Pancreas (tissue), 10 donors: Measurements from ENCODE around the gene PRIMA1. TPM values are rescaled to one million over a fixed set of nuclear protein-coding genes. Genes with fewer than 3 reads are reported as not detected.
A peak's percentile ranks its signal among the peaks of the same experiment; 100 is the strongest.

Source experiments
- ATAC-seq, 4 donors: fragments of 200-7000 bp; cut with Tn5 transposase; one replicate each; pipeline versions ENCODE4 v1.8.0 to v1.9.1; 2020; ENCODE audit warnings: mild to moderate bottlenecking in 4 of 4, moderate library complexity in 4 of 4
- DNase-seq, 6 donors: peaks; one replicate each; pipeline ENCODE4 v3.0.0-alpha.2; 2020
- FAIRE-seq: peaks from 2 replicates; lab custom pipeline; 2012; peaks lifted over from hg19 to GRCh38; lab: Jason Lieb, UNC
- H3K27ac ChIP-seq, 4 donors: fragments of 200-600 bp; sonication (generic); 1 replicate in 3 of 4; 2 replicates in 1 of 4; pipeline versions ENCODE4 v1.5.0 to v1.8.0; 2020
- H3K27me3 ChIP-seq, 4 donors: fragments of 200-600 bp; one replicate each; pipeline ENCODE4 v1.8.0; 2021
- H3K36me3 ChIP-seq, 3 donors: fragments of 200-600 bp; sonication (generic) in 1 of 3; one replicate each; pipeline versions ENCODE4 v1.5.0 to v1.8.0; 2020 to 2021
- H3K4me1 ChIP-seq, 3 donors: fragments of 200-600 bp; one replicate each; pipeline ENCODE4 v1.8.0; 2021
- H3K4me3 ChIP-seq, 4 donors: fragments of 200-600 bp; sonication (generic) in 2 of 4; one replicate each; pipeline versions ENCODE4 v1.5.0 to v1.8.0; 2020 to 2021
- H3K9me3 ChIP-seq, 4 donors: fragments of 200-600 bp; one replicate each; pipeline ENCODE4 v1.8.0; 2021
- WGBS, 2 donors: extraction: QIAGEN DNeasy Blood & Tissue Kit; methylation state at CpG; one replicate each; pipeline ENCODE4 v1.1.7; 2013; 5-methylcytosine and 5-hydroxymethylcytosine counted together
- intact Hi-C, 3 donors: fragments of 100-400 bp; cut with DNase I; formaldehyde crosslinking; loops; one replicate each; pipeline versions ENCODE4 v1.11.1 to v1.14.2; 2022
- polyA plus RNA-seq, 2 donors: library from polyadenylated mRNA; stranded (reverse); fragments of 200-250 nt; gene quantifications; one replicate each; pipeline ENCODE4 v1.2.3, GENCODE V29; 2013
- total RNA-seq, 6 donors: library from RNA; stranded (reverse); fragmentation: NEBNext Ultra II Directional in 4 of 6; extraction: Animal tissue kit (Norgen Biotek cat#: 25700) in 4 of 6; gene quantifications; one replicate each; pipeline versions ENCODE4 v1.2.1 to v1.2.4, GENCODE V29; 2021 to 2023
- TF ChIP-seq, protein P1 (sequence below), 4 donors: fragments of 200-600 bp; sonication (generic) in 3 of 4; IDR thresholded peaks; one replicate each; pipeline versions ENCODE4 v1.5.0 to v1.8.0; 2021; ENCODE audit warnings: antibody characterized with exemption in 4 of 4
- donor health status: healthy with polysubstance abuse.
- donor health status: DM: no; HTN: no; CAD: no; lungs with moderate emphysema.
- donor health status: DM: no; HTN: no; CAD: no.
- donor health status: control.
- donor health status: control.
- donor health status: Bipolar disorder and iron deficiency.
- donor health status: DM: yes; HTN: yes; CAD: no.
- donor health status: DM: no; HTN: no; CAD: no.
- donor health status: DM: no; HTN: no; CAD: no.
- donor health status: DM: yes; HTN: yes; CAD: no.

The PRIMA1 gene
- total and polyA plus RNA-seq, 8 donors, result 0.27 to 0.61 (median 0.33) TPM

DNA sequence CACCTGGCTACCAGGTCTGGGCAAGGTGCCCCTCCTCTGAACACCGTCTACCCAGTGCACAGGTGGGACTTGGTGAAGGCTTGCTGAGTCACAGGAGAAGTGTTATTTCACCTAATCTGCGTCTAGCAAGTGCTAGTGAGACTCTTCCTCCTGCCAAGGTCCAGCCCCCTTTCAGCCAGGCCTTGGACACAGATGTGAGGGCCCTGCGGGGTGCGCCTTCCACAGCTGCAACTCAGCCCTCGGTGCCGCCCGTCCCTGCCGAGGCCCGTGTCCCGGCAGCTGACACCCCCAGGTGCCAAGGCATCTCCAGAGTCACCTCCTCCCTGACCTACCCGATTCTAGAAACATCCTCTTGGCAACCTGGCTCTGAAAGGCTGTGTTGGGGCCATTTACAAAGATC lies 55.1 kb downstream of the PRIMA1 start:
- no peak overlapping the region for H3K4me3 ChIP-seq
- intact Hi-C loops, result no loop called here
- H3K36me3 ChIP-seq, result no peaks in the 10 kb centered on the region
- no peaks in the 10 kb centered on the region for H3K27me3 ChIP-seq
- no peaks in the 10 kb centered on the region for H3K9me3 ChIP-seq
- no peak overlapping the region for H3K27ac ChIP-seq
- no peak for FAIRE-seq
- peak in 1 of 4 donors; percentile 54 for ATAC-seq
- H3K4me1 ChIP-seq, result no peaks in the 10 kb centered on the region
- WGBS, 2 donors, result 49 to 73% methylated on average over 11 of the region's 11 CpGs
- TF ChIP-seq, protein P1, sequence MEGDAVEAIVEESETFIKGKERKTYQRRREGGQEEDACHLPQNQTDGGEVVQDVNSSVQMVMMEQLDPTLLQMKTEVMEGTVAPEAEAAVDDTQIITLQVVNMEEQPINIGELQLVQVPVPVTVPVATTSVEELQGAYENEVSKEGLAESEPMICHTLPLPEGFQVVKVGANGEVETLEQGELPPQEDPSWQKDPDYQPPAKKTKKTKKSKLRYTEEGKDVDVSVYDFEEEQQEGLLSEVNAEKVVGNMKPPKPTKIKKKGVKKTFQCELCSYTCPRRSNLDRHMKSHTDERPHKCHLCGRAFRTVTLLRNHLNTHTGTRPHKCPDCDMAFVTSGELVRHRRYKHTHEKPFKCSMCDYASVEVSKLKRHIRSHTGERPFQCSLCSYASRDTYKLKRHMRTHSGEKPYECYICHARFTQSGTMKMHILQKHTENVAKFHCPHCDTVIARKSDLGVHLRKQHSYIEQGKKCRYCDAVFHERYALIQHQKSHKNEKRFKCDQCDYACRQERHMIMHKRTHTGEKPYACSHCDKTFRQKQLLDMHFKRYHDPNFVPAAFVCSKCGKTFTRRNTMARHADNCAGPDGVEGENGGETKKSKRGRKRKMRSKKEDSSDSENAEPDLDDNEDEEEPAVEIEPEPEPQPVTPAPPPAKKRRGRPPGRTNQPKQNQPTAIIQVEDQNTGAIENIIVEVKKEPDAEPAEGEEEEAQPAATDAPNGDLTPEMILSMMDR (IDR thresholded peaks at IDR 0.05), result no peak
- DNase-seq, result peak in 1 of 6 donors; percentile 28

- Histone ChIP-seq H3K4me3 (no peak overlapping the region), H3K27ac (no peak overlapping the region), H3K4me1 (no peaks in the 10 kb centered on the region), H3K36me3 (no peaks in the 10 kb centered on the region), H3K27me3 (no peaks in the 10 kb centered on the region), H3K9me3 (no peaks in the 10 kb centered on the region)
- WGBS, 2 donors, result 69 to 78% methylated on average over 10 of the region's 10 CpGs
- TF ChIP-seq, protein P1 (IDR thresholded peaks at IDR 0.05), result no peak
- peak in 1 of 6 donors; percentile 33 for DNase-seq
- FAIRE-seq, result no peak
- no peak for ATAC-seq
- intact Hi-C loops, result no loop called here
Measured at GRCh38 chr14:93732524-93732923, 55.8 kb downstream of the PRIMA1 start.

- 44 to 51% methylated on average over 7 of the region's 7 CpGs for WGBS, 2 donors
- Histone ChIP-seq H3K36me3 (no peaks in the 10 kb centered on the region), H3K4me3 (no peak overlapping the region), H3K4me1 (no peaks in the 10 kb centered on the region), H3K27me3 (no peaks in the 10 kb centered on the region), H3K27ac (no peak overlapping the region), H3K9me3 (no peaks in the 10 kb centered on the region)
- no peak for DNase-seq
- no peak for FAIRE-seq
- TF ChIP-seq, protein P1 (IDR thresholded peaks at IDR 0.05), result no peak
- ATAC-seq, result no peak
- intact Hi-C loops, result no loop called here
Measured at GRCh38 chr14:93731753-93732152, 56.5 kb downstream of the PRIMA1 start.

- H3K27ac ChIP-seq, result no peak overlapping the region
- TF ChIP-seq, protein P1 (IDR thresholded peaks at IDR 0.05), result no peak
- H3K36me3 ChIP-seq, result no peaks in the 10 kb centered on the region
- ATAC-seq, result no peak
- H3K4me1 ChIP-seq, result no peaks in the 10 kb centered on the region
- H3K27me3 ChIP-seq, result no peaks in the 10 kb centered on the region
- H3K4me3 ChIP-seq, result no peak overlapping the region
- intact Hi-C loops, result no loop called here
- H3K9me3 ChIP-seq, result no peaks in the 10 kb centered on the region
- DNase-seq, result no peak
- 76% methylated on average over 10 of the region's 10 CpGs for WGBS, 2 donors
- no peak for FAIRE-seq
Measured at GRCh38 chr14:93729993-93730392, 58.3 kb downstream of the PRIMA1 start.

DNA sequence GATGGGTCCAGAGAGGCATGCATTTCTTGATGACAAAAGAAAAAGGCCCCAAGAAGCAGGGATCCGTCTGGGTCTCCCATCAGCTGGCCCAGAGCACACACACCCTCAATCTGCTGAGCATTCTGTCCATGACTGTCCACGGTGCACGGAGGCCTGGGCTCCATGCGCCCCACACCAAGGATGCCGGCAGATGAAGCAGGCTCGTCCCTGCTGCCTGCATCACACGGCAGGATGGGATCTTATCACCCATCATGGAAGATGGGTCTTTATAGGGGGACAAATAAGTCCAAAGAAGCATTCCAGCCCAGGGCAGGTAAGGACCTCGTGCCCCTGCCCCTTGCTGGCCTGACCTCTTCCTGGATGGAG lies 59.7 kb downstream of the PRIMA1 start:
- WGBS, 2 donors, result 78 to 88% methylated on average over 8 of the region's 8 CpGs
- Histone ChIP-seq H3K9me3 (no peaks in the 10 kb centered on the region), H3K27me3 (no peaks in the 10 kb centered on the region), H3K36me3 (no peaks in the 10 kb centered on the region), H3K27ac (no peak overlapping the region), H3K4me3 (no peak overlapping the region), H3K4me1 (no peaks in the 10 kb centered on the region)
- TF ChIP-seq, protein P1 (IDR thresholded peaks at IDR 0.05), result no peak
- FAIRE-seq (no peak), DNase-seq (peak in 1 of 6 donors; percentile 26), ATAC-seq (no peak)
- intact Hi-C loops, result no loop called here
